GM23338 (cell line): ENCODE measurements around the gene STRA8. TPM values are rescaled to one million over a fixed set of nuclear protein-coding genes. Genes with fewer than 3 reads are reported as not detected.

Source experiments
- ATAC-seq: fragments of 200-7000 bp; cut with Tn5 transposase; 3 replicates; pipeline ENCODE4 v1.9.1; 2020
- DNase-seq: peaks from one replicate; pipeline ENCODE4 v3.0.0-alpha.2; 2015; ENCODE audit warnings: low spot score
- H2AFZ ChIP-seq: fragments of 200-600 bp; sonication (generic); 2 replicates; pipeline ENCODE4 v1.8.0; 2016; ENCODE audit warnings: antibody characterized with exemption, mild to moderate bottlenecking, moderate library complexity
- H3F3A ChIP-seq: fragments of 200-600 bp; sonication (generic); replicated peaks from 2 replicates; pipeline ENCODE4 v1.8.0; 2017; ENCODE audit warnings: antibody characterized with exemption, mixed run types, low read depth
- H3K27ac ChIP-seq: fragments of 200-600 bp; sonication (generic); 2 replicates; pipeline ENCODE4 v1.6.1; 2016; ENCODE audit warnings: low read depth
- H3K27me3 ChIP-seq: fragments of 200-600 bp; sonication (generic); 2 replicates; pipeline ENCODE4 v1.8.0; 2016; ENCODE audit warnings: mild to moderate bottlenecking, mixed run types, moderate library complexity; ENCODE audit not compliant: insufficient read depth
- H3K36me3 ChIP-seq: fragments of 200-600 bp; sonication (generic); 2 replicates; pipeline ENCODE4 v1.8.0; 2016; ENCODE audit warnings: mild to moderate bottlenecking; ENCODE audit not compliant: insufficient read depth
- H3K4me1 ChIP-seq: fragments of 200-600 bp; sonication (generic); 2 replicates; pipeline ENCODE4 v1.8.0; 2016; ENCODE audit warnings: mild to moderate bottlenecking, moderate library complexity; ENCODE audit not compliant: insufficient read depth
- H3K4me2 ChIP-seq: fragments of 200-600 bp; sonication (generic); 2 replicates; pipeline ENCODE4 v1.7.1; 2017; ENCODE audit warnings: mixed run types
- H3K4me3 ChIP-seq: fragments of 200-600 bp; sonication (generic); 2 replicates; pipeline ENCODE4 v1.6.1; 2016; ENCODE audit warnings: mixed run types
- H3K79me2 ChIP-seq: fragments of 200-600 bp; sonication (generic); replicated peaks from 2 replicates; pipeline ENCODE4 v1.8.0; 2017; ENCODE audit warnings: mild to moderate bottlenecking; ENCODE audit not compliant: insufficient read depth
- H3K9me2 ChIP-seq: fragments of 200-600 bp; sonication (generic); 2 replicates; pipeline ENCODE4 v1.8.0; 2017; ENCODE audit not compliant: insufficient read depth
- H4K20me1 ChIP-seq: fragments of 200-600 bp; sonication (generic); replicated peaks from 2 replicates; pipeline ENCODE4 v1.8.0; 2017; ENCODE audit warnings: mild to moderate bottlenecking; ENCODE audit not compliant: insufficient read depth
- H3K27ac Mint-ChIP-seq: 2 replicates; pipeline ENCODE4 v1.8.0; 2020; ENCODE audit warnings: inconsistent platforms, mild to moderate bottlenecking, moderate library complexity, mixed read lengths
- H3K27me3 Mint-ChIP-seq: 3 replicates; pipeline ENCODE4 v1.8.0; 2022; ENCODE audit warnings: low read depth, mild to moderate bottlenecking, moderate library complexity, mixed read lengths, inconsistent platforms; ENCODE audit not compliant: insufficient read depth, poor library complexity
- H3K36me3 Mint-ChIP-seq: 3 replicates; pipeline ENCODE4 v1.8.0; 2021; ENCODE audit warnings: low read depth, mild to moderate bottlenecking, inconsistent platforms, moderate library complexity, mixed read lengths
- H3K4me1 Mint-ChIP-seq: 3 replicates; pipeline ENCODE4 v1.8.0; 2020; ENCODE audit warnings: mild to moderate bottlenecking, inconsistent platforms, mixed read lengths
- H3K4me3 Mint-ChIP-seq: 3 replicates; pipeline ENCODE4 v1.8.0; 2021; ENCODE audit warnings: moderate library complexity, mild to moderate bottlenecking, inconsistent platforms, mixed read lengths
- H3K9me3 Mint-ChIP-seq: 3 replicates; pipeline ENCODE4 v1.8.0; 2020; ENCODE audit warnings: moderate library complexity, mild to moderate bottlenecking, inconsistent platforms, mixed read lengths
- CTCF ChIP-seq, 2 experiments: fragments of 200-600 bp in 1 of 2; sonication (generic) in 1 of 2; conservative IDR thresholded peaks; 2 replicates each; pipeline versions ENCODE4 v1.5.1 to v1.6.1; 2016 to 2017; ENCODE audit warnings: antibody characterized with exemption in 2 of 2, low read depth in 2 of 2, mild to moderate bottlenecking in 2 of 2, moderate library complexity in 1 of 2
- ETS1 ChIP-seq: IDR thresholded peaks from 2 replicates; pipeline ENCODE4 v1.6.1; 2016; ENCODE audit warnings: antibody characterized with exemption
- STAT1 ChIP-seq: IDR thresholded peaks from one replicate; pipeline ENCODE4 v1.6.1; 2016; ENCODE audit warnings: antibody characterized with exemption; ENCODE audit not compliant: unreplicated experiment
- ZNF114 ChIP-seq: fragments of 250-450 bp; sonication (Bioruptor Pico); IDR thresholded peaks from 2 replicates; pipeline ENCODE4 v1.5.0; 2020; ENCODE audit warnings: mild to moderate bottlenecking, moderate library complexity
- ZNF331 ChIP-seq: fragments of 250-450 bp; sonication (Bioruptor Pico); IDR thresholded peaks from 2 replicates; pipeline ENCODE4 v1.5.0; 2020; ENCODE audit warnings: low read depth, mild to moderate bottlenecking, moderate library complexity
- ZNF462 ChIP-seq: fragments of 250-450 bp; sonication (Bioruptor Pico); IDR thresholded peaks from 2 replicates; pipeline ENCODE4 v1.5.0; 2020; ENCODE audit warnings: mild to moderate bottlenecking, moderate library complexity
- polyA plus RNA-seq: library from polyadenylated mRNA; unstranded; fragments of >200 nt; fragmentation: Nextera tagmentation; extraction: Ambion mirVana; gene quantifications from 2 replicates; pipeline ENCODE4 v1.2.1, GENCODE V29; 2016
- total RNA-seq: library from RNA; depleted of rRNA; stranded (reverse); fragments of >200 nt; shearing (Covaris generic); gene quantifications from 2 replicates; pipeline ENCODE4 v1.2.3, GENCODE V29; 2014

STRA8 gene
- total and polyA plus RNA-seq, 2 experiments from 2014 or later, result not detected

- TF ChIP-seq ZNF462 (CRISPR knock-in tag) (no peak), ETS1 (no peak), ZNF114 (CRISPR knock-in tag) (no peak), STAT1 (no peak), ZNF331 (no peak)
Measured at GRCh38 chr7:135208102-135208793, 25.4 kb upstream of the STRA8 start (continued).

- H3K4me3 Mint-ChIP-seq, result no peak overlapping the region
- TF ChIP-seq CTCF (conservative IDR thresholded peaks at IDR 0.05; ENCODE audit: low read depth in 2 of 2), result no peak
Measured at GRCh38 chr7:135209225-135209834, 24.3 kb upstream of the STRA8 start.

More at GRCh38 chr7:135209225-135209834, 24.3 kb upstream of the STRA8 start:
- Histone ChIP-seq H3K27me3 (peaks cover 11% of the 10 kb centered on the region), H3F3A (no peaks in the 10 kb centered on the region), H3K4me3 (no peak overlapping the region), H3K9me2 (no peaks in the 10 kb centered on the region), H3K36me3 (no peaks in the 10 kb centered on the region), H4K20me1 (no peaks in the 10 kb centered on the region), H2AFZ (no peak overlapping the region), H3K79me2 (no peaks in the 10 kb centered on the region), H3K27ac (no peak overlapping the region), H3K4me2 (no peak overlapping the region), H3K4me1 (peaks cover 6% of the 10 kb centered on the region)
- no peaks in the 10 kb centered on the region for H3K36me3 Mint-ChIP-seq
- peaks cover 16% of the 10 kb centered on the region for H3K27me3 Mint-ChIP-seq
- no peak overlapping the region for H3K27ac Mint-ChIP-seq
- peaks cover 4% of the 10 kb centered on the region; the same call in 2 of the 3 replicates for H3K4me1 Mint-ChIP-seq
- ATAC-seq (no peak), DNase-seq (no peak)
- H3K9me3 Mint-ChIP-seq, result no peaks in the 10 kb centered on the region
